AG04449 (cell line): ENCODE results near the gene PEX26.
"Not testable (repeated sequence)": the region's sequence is repeated elsewhere in the genome, so short reads cannot be mapped to it uniquely, and the experiment has no call there.

Experiments
- CTCF ChIA-PET: fragments of 350-600 bp; formaldehyde crosslinking; extraction: SDS; loops from one replicate; lab custom pipeline; 2021; ENCODE audit warnings: antibody characterized with exemption; lab: Yijun Ruan, JAX
- POLR2A ChIA-PET: fragments of 400-600, 350-600 bp; formaldehyde crosslinking; extraction: SDS; loops from one replicate; lab custom pipeline; 2020; ENCODE audit warnings: antibody characterized with exemption, inconsistent platforms; lab: Yijun Ruan, JAX
- DNase-seq: peaks from one replicate; pipeline ENCODE4 v3.0.0-alpha.2; 2010; ENCODE audit warnings: low read depth, low spot score
- H3K4me3 ChIP-seq: 2 replicates; pipeline ENCODE4 v1.5.1; 2011; ENCODE audit warnings: low read depth, mild to moderate bottlenecking, control low read depth, low read length
- CTCF ChIP-seq: IDR thresholded peaks from one replicate; pipeline ENCODE4 v1.5.1; 2011; ENCODE audit warnings: mild to moderate bottlenecking, moderate library complexity, low read length, control low read depth, inconsistent platforms; ENCODE audit not compliant: insufficient read depth; ENCODE audit errors: missing control alignments

Gene PEX26

GRCh38 chr22:18033204-18033998 lies 44.4 kb upstream of the PEX26 start:
- CTCF ChIA-PET, result interaction anchor here (0.6 to 5.1 kb wide), 7 partner anchors 10 to 203 kb away, joined by 3 to 41 read pairs (median 3); partner anchors contain the start of gene MICAL3
- no peak for DNase-seq
- peak; percentile 7 for TF ChIP-seq CTCF
- POLR2A ChIA-PET, result interaction anchor here (0.5 kb wide), 1 partner anchor 144 kb away, joined by 3 read pairs; no protein-coding TSS in a partner anchor
- no peak overlapping the region for H3K4me3 ChIP-seq

- ChIA-PET POLR2A (interaction anchor here (0.5 kb wide), 1 partner anchor 145 kb away, joined by 3 read pairs; no protein-coding TSS in a partner anchor), CTCF (interaction anchor here (0.6 to 5.1 kb wide), 6 partner anchors 10 to 204 kb away, joined by 3 to 41 read pairs (median 6); partner anchors contain the start of gene MICAL3)
- DNase-seq, result no peak
- no peak overlapping the region for H3K4me3 ChIP-seq
- no peak for TF ChIP-seq CTCF
These were observed 43.7 kb upstream of the PEX26 start for GRCh38 chr22:18034076-18034475.

- H3K4me3 ChIP-seq, result no peak overlapping the region
- POLR2A ChIA-PET, result no interaction called here
- TF ChIP-seq CTCF, result no peak
- CTCF ChIA-PET, result interaction anchor here (0.9 to 5.1 kb wide), 3 partner anchors 20 to 41 kb away, joined by 4 to 29 read pairs (median 5); no protein-coding TSS in a partner anchor
- DNase-seq, result no peak
These were observed 42.0 kb upstream of the PEX26 start for GRCh38 chr22:18035751-18036150.

- H3K4me3 ChIP-seq, CTCF ChIA-PET, DNase-seq, POLR2A ChIA-PET: not testable (repeated sequence)
These were observed 36.9 kb upstream of the PEX26 start for GRCh38 chr22:18040898-18041297.

- no peak for TF ChIP-seq CTCF
- H3K4me3 ChIP-seq, result no peak overlapping the region
- no peak for DNase-seq
- ChIA-PET CTCF (no interaction called here), POLR2A (no interaction called here)
These were observed 35.1 kb upstream of the PEX26 start for GRCh38 chr22:18042685-18043084.

- ChIA-PET POLR2A (interaction anchor here (0.6 kb wide), 1 partner anchor 44 kb away, joined by 3 read pairs; no protein-coding TSS in a partner anchor), CTCF (interaction anchor here (0.8 to 1.6 kb wide), 5 partner anchors 21 to 73 kb away, joined by 3 to 8 read pairs (median 3); partner anchors contain the start of gene MICAL3)
- no peak for DNase-seq
- no peak overlapping the region for H3K4me3 ChIP-seq
- TF ChIP-seq CTCF, result no peak
These were observed 33.1 kb upstream of the PEX26 start for GRCh38 chr22:18044548-18045271.
